Right cardiac atrium (tissue), 5 donors: Measurements from ENCODE around the gene TMBIM6. TPM values are rescaled to one million over a fixed set of nuclear protein-coding genes. Genes with fewer than 3 reads are reported as not detected.
"Not testable (repeated sequence)": the region's sequence is repeated elsewhere in the genome, so short reads cannot be mapped to it uniquely, and the experiment has no call there.

Experiments used
- ATAC-seq, 2 donors: fragments of 200-7000 bp; cut with Tn5 transposase; one replicate each; pipeline versions ENCODE4 v1.8.0 to v1.9.1; 2020; ENCODE audit warnings: moderate library complexity in 2 of 2, mild to moderate bottlenecking in 1 of 2
- DNase-seq, 3 donors: peaks; one replicate each; pipeline ENCODE4 v3.0.0-alpha.2; 2020
- H3K27ac ChIP-seq: one replicate; pipeline ENCODE4 v1.5.1; 2013; ENCODE audit warnings: mild to moderate bottlenecking, low read length, control low read depth, moderate library complexity
- H3K27me3 ChIP-seq: one replicate; pipeline ENCODE4 v1.6.1; 2013; ENCODE audit not compliant: control insufficient read depth, insufficient read depth
- H3K4me1 ChIP-seq: one replicate; pipeline ENCODE4 v1.6.1; 2013; ENCODE audit warnings: low read length; ENCODE audit not compliant: control insufficient read depth, insufficient read depth
- H3K4me3 ChIP-seq: one replicate; pipeline ENCODE4 v1.5.1; 2013; ENCODE audit warnings: low read length, control low read depth
- H3K9me3 ChIP-seq: one replicate; pipeline ENCODE4 v1.6.1; 2013; ENCODE audit warnings: low read length; ENCODE audit not compliant: control insufficient read depth
- WGBS: extraction: QIAGEN DNeasy Blood & Tissue Kit; methylation state at CpG from one replicate; pipeline ENCODE4 v1.1.7; 2013; 5-methylcytosine and 5-hydroxymethylcytosine counted together
- intact Hi-C, 4 donors: fragments of 100-400 bp; cut with DNase I; formaldehyde crosslinking; loops; one replicate each; pipeline versions ENCODE4 v1.11.0 to v1.14.0; 2022 to 2023
- polyA plus RNA-seq: library from polyadenylated mRNA; stranded (reverse); fragments of 200-250 nt; gene quantifications from one replicate; pipeline ENCODE4 v1.2.3, GENCODE V29; 2013
- total RNA-seq, 4 donors: library from RNA; stranded (reverse); fragmentation: NEBNext Ultra II Directional; extraction: Animal tissue kit (Norgen Biotek cat#: 25700); gene quantifications; one replicate each; pipeline ENCODE4 v1.2.1, GENCODE V29; 2021
- donor health status: healthy with polysubstance abuse.
- donor health status: DM: no; HTN: yes; CAD: no.
- donor health status: DM: no; HTN: no; CAD: no.
- donor health status: DM: no; HTN: yes; CAD: no; lungs with severe emphysema.
- donor health status: DM: yes; HTN: yes; CAD: no.

Gene TMBIM6
- total and polyA plus RNA-seq, 5 donors = 159 to 254 (median 243) TPM

DNA sequence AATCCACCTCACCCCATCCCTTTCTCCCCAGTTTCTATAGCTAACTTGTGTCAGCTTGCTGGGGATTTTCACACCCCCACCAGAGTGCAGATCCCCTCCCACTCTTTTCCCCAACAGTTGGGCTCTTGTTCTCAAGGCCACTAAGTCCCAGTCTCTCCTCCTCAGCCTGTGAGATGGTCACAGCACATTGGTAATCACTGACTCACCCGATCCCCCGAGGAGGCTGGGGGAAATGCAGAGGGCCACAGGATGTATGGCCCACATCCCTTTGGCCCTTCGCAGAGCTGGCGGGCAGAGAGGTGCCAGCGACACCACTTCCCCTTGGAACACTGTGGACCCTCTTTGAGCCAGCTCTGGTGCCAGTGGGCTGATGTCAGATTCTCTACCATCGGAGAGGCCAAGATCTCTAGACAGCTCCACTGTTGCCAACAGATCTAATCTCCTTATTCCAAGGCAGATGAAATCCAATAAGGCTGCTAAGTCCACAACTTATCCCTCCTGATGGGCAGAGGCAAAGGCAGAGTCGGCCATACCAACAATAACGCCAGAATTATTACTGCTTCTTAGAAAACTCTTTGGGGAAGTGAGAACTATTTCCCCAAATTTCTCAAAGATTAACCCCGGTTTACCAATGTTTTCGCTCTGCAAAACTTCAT lies 35.8 kb upstream of the TMBIM6 start:
- Histone ChIP-seq H3K4me3 (peak overlapping the region; percentile 74), H3K9me3 (no peaks in the 10 kb centered on the region), H3K27ac (peak overlapping the region; percentile 78), H3K4me1 (peaks cover 4% of the 10 kb centered on the region), H3K27me3 (no peaks in the 10 kb centered on the region)
- ATAC-seq (peak in 1 of 2 donors; percentile 45), DNase-seq (peak; percentile 65 to 76 (median 74))
- intact Hi-C loops = loop anchor here in 3 of 4 donors (2.0 to 5.0 kb wide), 3 partner anchors 33 to 63 kb away; no protein-coding TSS in a partner anchor
- WGBS = 30% methylated on average over 10 of the region's 10 CpGs

DNA sequence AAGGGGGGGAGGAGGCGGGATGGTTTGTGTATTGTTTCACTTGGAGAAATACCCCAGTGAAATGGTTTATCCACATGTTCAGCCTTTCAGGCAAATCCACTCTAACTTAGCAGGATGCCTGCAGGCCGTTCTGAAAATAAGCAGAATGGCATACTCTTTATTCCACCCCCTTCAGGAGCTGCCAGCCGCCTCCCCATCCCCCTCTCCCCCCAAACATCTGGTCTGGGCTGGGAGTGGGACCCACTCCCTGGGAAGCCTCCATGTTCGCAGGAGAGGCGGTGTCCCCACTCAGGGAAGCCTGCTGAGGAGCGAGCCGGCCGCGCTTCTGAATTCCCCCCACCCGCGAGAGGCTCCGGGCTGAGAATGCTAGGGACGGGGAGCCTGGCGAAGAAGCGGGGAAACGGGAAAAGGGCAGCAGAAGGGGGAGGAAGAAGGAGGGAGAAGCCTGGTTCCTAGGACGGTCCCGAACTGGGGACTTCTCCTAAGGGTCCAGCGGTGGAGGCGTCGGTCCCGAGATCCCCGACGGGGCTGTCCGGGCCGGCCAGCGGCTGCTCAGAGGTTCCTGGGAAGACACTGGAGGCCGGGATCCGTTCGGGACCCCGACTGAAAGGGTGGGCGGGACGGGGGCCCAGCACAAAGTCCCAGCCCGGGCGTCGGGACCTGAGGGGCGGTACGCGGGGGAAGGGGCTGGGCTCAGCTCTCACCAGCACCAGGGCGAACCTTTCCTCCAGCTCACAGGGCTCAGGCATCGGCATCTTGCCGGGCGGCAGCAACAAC lies 34.8 kb upstream of the TMBIM6 start:
- intact Hi-C loops = loop anchor here (1.0 to 5.0 kb wide), 4 partner anchors 34 to 64 kb away; no protein-coding TSS in a partner anchor
- Histone ChIP-seq H3K27me3 (no peaks in the 10 kb centered on the region), H3K9me3 (no peaks in the 10 kb centered on the region), H3K4me1 (peaks cover 4% of the 10 kb centered on the region), H3K4me3 (peak overlapping the region; percentile 74), H3K27ac (peak overlapping the region; percentile 81)
- peak; percentile 46 to 77 (median 76) for DNase-seq
- WGBS = 3% methylated on average over 43 of the region's 43 CpGs
- ATAC-seq = peak; percentile 24 to 39

GRCh38 chr12:49707128-49707811 lies 34.1 kb upstream of the TMBIM6 start, which contains the start of gene FMNL3:
FMNL3 (minus strand) TSS chr12:49707405; CDS start chr12:49707180, 225 bp downstream.
- Histone ChIP-seq H3K4me1 (peaks cover 4% of the 10 kb centered on the region), H3K27ac (peak within 1 kb of the TSS; percentile 81), H3K27me3 (no peaks in the 10 kb centered on the region), H3K4me3 (peak within 1 kb of the TSS; percentile 74), H3K9me3 (no peaks in the 10 kb centered on the region)
- WGBS = under 1% methylated on average over 88 of the region's 93 CpGs
- intact Hi-C loops = loop anchor here (1.0 to 5.0 kb wide), 4 partner anchors 35 to 64 kb away; no protein-coding TSS in a partner anchor
- peak; percentile 99 to 100 (median 100) for DNase-seq
- ATAC-seq = peak; percentile 97 to 99

DNA sequence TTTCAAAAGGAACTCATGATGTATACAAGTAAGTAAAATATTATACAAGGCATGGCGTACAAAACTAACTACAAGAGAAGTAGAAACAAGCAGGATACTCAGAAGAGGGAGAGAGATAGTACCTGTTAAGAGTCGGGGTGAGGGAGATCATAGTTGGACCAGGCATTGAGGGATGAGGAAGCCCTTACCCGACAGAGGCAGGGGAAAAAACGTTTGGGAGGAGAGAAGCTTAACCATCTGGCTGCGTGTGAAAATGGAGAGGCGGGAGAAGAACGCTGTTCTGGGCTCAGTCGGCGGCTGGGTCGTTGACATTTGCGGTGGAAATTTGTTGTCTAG lies 33.6 kb upstream of the TMBIM6 start:
- no peak overlapping the region for H3K4me3 ChIP-seq
- no peak for ATAC-seq
- WGBS = 45% methylated on average over 11 of the region's 11 CpGs

DNA sequence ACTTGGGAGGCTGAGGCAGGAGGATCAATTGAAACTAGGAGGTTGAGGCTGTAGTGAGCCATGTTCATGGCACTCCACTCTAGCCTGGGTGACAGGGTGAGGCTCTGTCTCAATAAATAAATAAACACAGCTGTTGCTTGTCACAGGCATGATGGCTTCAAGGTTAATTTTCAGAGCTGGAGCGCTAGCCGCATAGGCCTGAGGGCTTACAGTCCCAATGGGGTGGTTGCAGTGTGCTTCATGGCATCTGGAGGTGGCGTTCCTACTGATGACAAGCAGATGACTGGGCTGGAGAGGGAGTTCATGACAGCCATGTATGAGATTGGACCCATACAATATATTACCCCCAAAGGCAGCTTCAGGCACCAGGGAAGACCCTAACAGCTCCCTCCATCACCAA lies 32.5 kb upstream of the TMBIM6 start:
- Histone ChIP-seq H3K4me3 (no peak overlapping the region), H3K4me1 (peaks cover 4% of the 10 kb centered on the region), H3K27ac (no peak overlapping the region), H3K9me3 (no peaks in the 10 kb centered on the region), H3K27me3 (no peaks in the 10 kb centered on the region)
- intact Hi-C loops = loop anchor here in 1 of 4 donors (5.0 kb wide), 1 partner anchor 37 kb away; no protein-coding TSS in a partner anchor
- no peak for DNase-seq
- 94% methylated on average over 3 of the region's 3 CpGs for WGBS
- ATAC-seq = no peak

More for the DNA sequence above, 33.6 kb upstream of the TMBIM6 start:
- no peak overlapping the region for H3K27ac ChIP-seq
- intact Hi-C loops = loop anchor here (1.0 to 5.0 kb wide), 4 partner anchors 35 to 65 kb away; no protein-coding TSS in a partner anchor
- DNase-seq = no peak
- H3K9me3 ChIP-seq = no peaks in the 10 kb centered on the region
- no peaks in the 10 kb centered on the region for H3K27me3 ChIP-seq
- peaks cover 4% of the 10 kb centered on the region for H3K4me1 ChIP-seq

- H3K27ac ChIP-seq, H3K27me3 ChIP-seq, intact Hi-C loops, H3K4me3 ChIP-seq, H3K9me3 ChIP-seq, H3K4me1 ChIP-seq, ATAC-seq, DNase-seq: not testable (repeated sequence)
- WGBS = 95% methylated on average over 3 of the region's 3 CpGs
Observed at GRCh38 chr12:49713952-49714351, 27.4 kb upstream of the TMBIM6 start.

GRCh38 chr12:49716553-49716952 lies 24.8 kb upstream of the TMBIM6 start:
- ATAC-seq (no peak), DNase-seq (no peak)
- Histone ChIP-seq H3K27me3 (no peaks in the 10 kb centered on the region), H3K9me3 (no peaks in the 10 kb centered on the region), H3K27ac (no peak overlapping the region), H3K4me1 (no peaks in the 10 kb centered on the region), H3K4me3 (no peak overlapping the region)
- WGBS = 69% methylated on average over 2 of the region's 2 CpGs
- intact Hi-C loops = no loop called here

- H3K4me3 ChIP-seq, DNase-seq, H3K4me1 ChIP-seq, intact Hi-C loops, H3K9me3 ChIP-seq, ATAC-seq, H3K27me3 ChIP-seq, H3K27ac ChIP-seq: not testable (repeated sequence)
- WGBS = 86% methylated on average over 3 of the region's 3 CpGs
Observed at GRCh38 chr12:49717800-49718199, 23.6 kb upstream of the TMBIM6 start.

DNA sequence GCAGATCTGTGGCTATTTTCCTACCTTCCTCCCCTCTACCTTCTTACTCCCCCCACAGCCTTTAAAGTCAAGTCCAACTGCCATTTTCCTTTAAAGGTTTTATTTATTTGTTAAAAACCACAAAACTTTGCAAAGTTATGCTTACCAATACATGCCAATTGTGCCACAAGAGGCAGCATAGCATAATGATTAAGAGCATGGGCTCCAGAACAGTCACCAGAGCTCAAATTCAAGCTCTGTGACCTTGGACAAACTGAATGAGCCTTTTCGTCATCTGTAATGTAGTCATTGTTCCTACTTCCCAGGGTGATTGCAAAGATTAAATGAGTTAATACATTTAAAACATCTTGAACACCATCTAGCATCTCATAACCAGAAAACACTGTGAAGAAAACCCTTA lies 21.1 kb upstream of the TMBIM6 start:
- H3K4me1 ChIP-seq = no peaks in the 10 kb centered on the region
- no peaks in the 10 kb centered on the region for H3K9me3 ChIP-seq
- no peak overlapping the region for H3K4me3 ChIP-seq
- no peak overlapping the region for H3K27ac ChIP-seq
- intact Hi-C loops = no loop called here
- ATAC-seq (no peak), DNase-seq (no peak)
- 44% methylated on average over 1 of the region's 1 CpG for WGBS
- H3K27me3 ChIP-seq = no peaks in the 10 kb centered on the region

- H3K27me3 ChIP-seq, H3K9me3 ChIP-seq, H3K27ac ChIP-seq, intact Hi-C loops, DNase-seq, ATAC-seq, H3K4me1 ChIP-seq, H3K4me3 ChIP-seq: not testable (repeated sequence)
- WGBS = 82% methylated on average over 3 of the region's 3 CpGs
Observed at GRCh38 chr12:49721355-49721754, 20.0 kb upstream of the TMBIM6 start.
